GM12878 (cell line): ENCODE data around the gene JMY. TPM values are rescaled to one million over a fixed set of nuclear protein-coding genes. Genes with fewer than 3 reads are reported as not detected.

Experiments used
- ATAC-seq: fragments of 200-7000 bp; cut with Tn5 transposase; 3 replicates; pipeline ENCODE4 v1.9.1; 2020; ENCODE audit warnings: mild to moderate bottlenecking, moderate library complexity
- BruUV-seq: library from RNA; stranded (reverse); fragments of 400-500 nt; replicated peaks from 2 replicates; lab custom pipeline; 2021; lab: Mats Ljungman, UMichigan
- CTCF ChIA-PET: fragments of 300-600 bp; sonication (Branson Sonifier 250); formaldehyde crosslinking; extraction: SDS; loops from one replicate; lab custom pipeline; 2021; ENCODE audit warnings: inconsistent platforms; lab: Yijun Ruan, JAX
- POLR2A ChIA-PET: fragments of 350-600 bp; formaldehyde crosslinking; extraction: SDS; loops from one replicate; lab custom pipeline; 2021; ENCODE audit warnings: inconsistent platforms; lab: Charles Lee
- RAD21 ChIA-PET: fragments of 300-600 bp; sonication (Branson Sonifier 250); formaldehyde crosslinking; loops from one replicate; lab custom pipeline; 2023; ENCODE audit warnings: antibody characterized with exemption; ENCODE audit not compliant: unreplicated experiment; lab: Charles Lee
- SMC1A ChIA-PET: fragments of 300-600 bp; sonication (Branson Sonifier 250); formaldehyde crosslinking; loops from one replicate; lab custom pipeline; 2023; ENCODE audit not compliant: unreplicated experiment, uncharacterized antibody; lab: Charles Lee
- DNase-seq: peaks from one replicate; pipeline ENCODE4 v3.0.0-alpha.2; 2011; ENCODE audit warnings: low read depth, low spot score
- FAIRE-seq: peaks from 3 replicates; lab custom pipeline; 2011; peaks lifted over from hg19 to GRCh38; lab: Jason Lieb, UNC
- H2AFZ ChIP-seq: 2 replicates; pipeline ENCODE4 v1.6.0; 2011; ENCODE audit warnings: low read depth, low read length, control low read depth; ENCODE audit not compliant: control insufficient read depth
- H3K27ac ChIP-seq: 2 replicates; pipeline ENCODE4 v1.5.1; 2011; ENCODE audit warnings: control low read depth; ENCODE audit not compliant: control insufficient read depth, insufficient read depth
- H3K27me3 ChIP-seq, 2 experiments: replicated peaks in 1 of 2; 2 replicates each; pipeline versions ENCODE4 v1.6.0 to v1.6.1; 2011; ENCODE audit warnings: low read length in 1 of 2; ENCODE audit not compliant: control insufficient read depth in 2 of 2, insufficient read depth in 2 of 2
- H3K36me3 ChIP-seq, 2 experiments: 2 replicates each; pipeline ENCODE4 v1.5.1; 2011; ENCODE audit warnings: low read length in 1 of 2; ENCODE audit not compliant: control insufficient read depth in 2 of 2, insufficient read depth in 2 of 2
- H3K4me1 ChIP-seq: 2 replicates; pipeline ENCODE4 v1.6.1; 2011; ENCODE audit warnings: mild to moderate bottlenecking, low read length, moderate library complexity, mixed read lengths; ENCODE audit not compliant: control insufficient read depth, insufficient read depth
- H3K4me2 ChIP-seq: 2 replicates; pipeline ENCODE4 v1.6.0; 2011; ENCODE audit warnings: control low read depth; ENCODE audit not compliant: control insufficient read depth, insufficient read depth
- H3K4me3 ChIP-seq: fragments of 200-600 bp; sonication (generic); 2 replicates; pipeline ENCODE4 v1.5.1; 2016
- H3K79me2 ChIP-seq: 2 replicates; pipeline ENCODE4 v1.6.0; 2011; ENCODE audit warnings: low read length; ENCODE audit not compliant: control insufficient read depth, insufficient read depth
- H3K9ac ChIP-seq: 2 replicates; pipeline ENCODE4 v1.8.0; 2011; ENCODE audit warnings: low read length, control low read depth, mixed read lengths; ENCODE audit not compliant: control insufficient read depth, insufficient read depth
- H3K9me3 ChIP-seq: replicated peaks from 3 replicates; pipeline ENCODE4 v1.5.1; 2011; ENCODE audit warnings: mild to moderate bottlenecking, low read length; ENCODE audit not compliant: control insufficient read depth, insufficient read depth
- H4K20me1 ChIP-seq: 2 replicates; pipeline ENCODE4 v1.6.0; 2011; ENCODE audit not compliant: control insufficient read depth, insufficient read depth
- ASH2L ChIP-seq: fragments of 300-600, 200-600 bp; sonication (generic); IDR thresholded peaks from 2 replicates; pipeline ENCODE4 v1.6.1; 2017; ENCODE audit warnings: low read depth, mild to moderate bottlenecking, borderline replicate concordance
- CTCF ChIP-seq, 3 experiments: IDR thresholded peaks in 2 of 3; conservative IDR thresholded peaks in 1 of 3; 2 replicates each; pipeline ENCODE4 v1.5.1; 2011; ENCODE audit warnings: low read depth in 3 of 3, low read length in 3 of 3, mild to moderate bottlenecking in 3 of 3, control low read depth in 2 of 3, moderate library complexity in 2 of 3, inconsistent platforms in 1 of 3, mixed read lengths in 1 of 3; ENCODE audit not compliant: control insufficient read depth in 2 of 3, insufficient read depth in 1 of 3; ENCODE audit errors: extremely low read depth in 1 of 3
- EP300 ChIP-seq, 2 experiments: fragments of 150-350 bp in 1 of 2; IDR thresholded peaks; 2 replicates each; pipeline ENCODE4 v1.6.1; 2011 to 2012; ENCODE audit warnings: low read depth in 2 of 2, low read length in 2 of 2, borderline replicate concordance in 1 of 2, improper control_type of control experiment in 1 of 2, inconsistent platforms in 1 of 2; ENCODE audit not compliant: control insufficient read depth in 1 of 2
- JUNB ChIP-seq: IDR thresholded peaks from 2 replicates; pipeline ENCODE4 v1.6.1; 2016; ENCODE audit warnings: antibody characterized with exemption, mild to moderate bottlenecking
- LARP7 ChIP-seq: fragments of 450-650 bp; IDR thresholded peaks from 2 replicates; pipeline ENCODE4 v1.6.1; 2017; ENCODE audit warnings: mild to moderate bottlenecking
- MEF2B ChIP-seq: fragments of 450-650 bp; IDR thresholded peaks from 2 replicates; pipeline ENCODE4 v1.6.1; 2018; ENCODE audit warnings: mild to moderate bottlenecking, moderate library complexity; ENCODE audit not compliant: partially characterized antibody, poor library complexity, severe bottlenecking
- SIN3A ChIP-seq: IDR thresholded peaks from 2 replicates; pipeline ENCODE4 v1.6.1; 2012; ENCODE audit warnings: low read depth, low read length, improper control_type of control experiment
- WGBS: methylation state at CpG from one replicate; pipeline ENCODE4 v1.1.6; 2016; ENCODE audit warnings: low lambda C conversion rate; ENCODE audit not compliant: insufficient replicate concordance, insufficient coverage; ENCODE audit errors: missing lambda C conversion rate; 5-methylcytosine and 5-hydroxymethylcytosine counted together
- in situ Hi-C: fragments of 300-500 bp; cut with MboI; formaldehyde crosslinking; loops from 9 replicates; pipeline ENCODE4 v1.14.3; 2018; ENCODE audit warnings: mixed read lengths
- intact Hi-C: fragments of 100-400 bp; cut with micrococcal nuclease; formaldehyde crosslinking; loops from one replicate; pipeline ENCODE4 v1.14.2; 2022; ENCODE audit not compliant: unreplicated experiment
- polyA plus RNA-seq, 11 experiments: library from polyadenylated mRNA; depleted of rRNA in 4 of 11; unstranded in 6 of 11; stranded (reverse) in 5 of 11; fragments of >200 nt; fragmentation: Nextera tagmentation in 4 of 11; fragmentation: Illumina TruSeq in 1 of 11; extraction: Ambion mirVana in 4 of 11; extraction: Trizol in 1 of 11; gene quantifications; 1 replicate in 1 of 11; 2 replicates in 10 of 11; pipeline versions ENCODE4 v1.2.1 to v1.2.3, GENCODE V29; 2011 to 2016; ENCODE audit warnings: inconsistent platforms in 2 of 11, missing spikeins in 2 of 11, low read depth in 1 of 11
- total RNA-seq, 4 experiments: library from RNA; depleted of rRNA in 3 of 4; stranded (reverse); fragments of >200 nt in 3 of 4; fragmentation: Illumina TruSeq in 1 of 4; extraction: Trizol in 1 of 4; gene quantifications; 2 replicates each; pipeline versions ENCODE4 v1.2.1 to v1.2.3, GENCODE V29; 2013 to 2021
- TF ChIP-seq, protein P1 (sequence below): IDR thresholded peaks from 2 replicates; pipeline ENCODE4 v1.6.1; 2012; ENCODE audit warnings: improper control_type of control experiment, low read depth, low read length; ENCODE audit not compliant: insufficient replicate concordance
- TF ChIP-seq, protein P2 (sequence below): IDR thresholded peaks from 2 replicates; pipeline ENCODE4 v1.6.1; 2012; ENCODE audit warnings: low read depth, low read length, improper control_type of control experiment

JMY gene
- total and polyA plus RNA-seq, 10 of the 15 experiments (the other 5 are each of a cell fraction or from before 2014, with no cell fraction given) = 0.63 to 4.8 (median 2.4) TPM

DNA sequence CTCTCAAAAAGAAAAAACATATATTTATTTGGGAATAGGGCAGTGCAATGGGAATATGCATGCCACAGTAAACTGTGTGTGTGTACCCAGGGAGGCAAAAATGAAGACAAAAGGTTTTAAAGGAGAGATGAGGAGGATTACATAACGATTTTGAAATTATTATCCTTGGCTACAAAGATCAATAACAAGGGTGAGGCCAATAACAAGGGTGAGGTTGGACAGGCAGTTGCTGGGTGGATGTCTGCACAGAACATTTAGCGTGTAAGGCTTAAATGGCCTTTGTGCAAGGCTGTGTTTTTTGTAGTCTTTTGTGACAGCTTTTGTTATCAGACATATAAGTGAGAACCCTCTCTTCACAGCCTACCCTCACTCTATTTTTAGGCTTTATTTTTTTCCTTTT, 114.0 kb downstream of the JMY start:
- BruUV-seq = no TSS peak
- TF ChIP-seq, protein P1, sequence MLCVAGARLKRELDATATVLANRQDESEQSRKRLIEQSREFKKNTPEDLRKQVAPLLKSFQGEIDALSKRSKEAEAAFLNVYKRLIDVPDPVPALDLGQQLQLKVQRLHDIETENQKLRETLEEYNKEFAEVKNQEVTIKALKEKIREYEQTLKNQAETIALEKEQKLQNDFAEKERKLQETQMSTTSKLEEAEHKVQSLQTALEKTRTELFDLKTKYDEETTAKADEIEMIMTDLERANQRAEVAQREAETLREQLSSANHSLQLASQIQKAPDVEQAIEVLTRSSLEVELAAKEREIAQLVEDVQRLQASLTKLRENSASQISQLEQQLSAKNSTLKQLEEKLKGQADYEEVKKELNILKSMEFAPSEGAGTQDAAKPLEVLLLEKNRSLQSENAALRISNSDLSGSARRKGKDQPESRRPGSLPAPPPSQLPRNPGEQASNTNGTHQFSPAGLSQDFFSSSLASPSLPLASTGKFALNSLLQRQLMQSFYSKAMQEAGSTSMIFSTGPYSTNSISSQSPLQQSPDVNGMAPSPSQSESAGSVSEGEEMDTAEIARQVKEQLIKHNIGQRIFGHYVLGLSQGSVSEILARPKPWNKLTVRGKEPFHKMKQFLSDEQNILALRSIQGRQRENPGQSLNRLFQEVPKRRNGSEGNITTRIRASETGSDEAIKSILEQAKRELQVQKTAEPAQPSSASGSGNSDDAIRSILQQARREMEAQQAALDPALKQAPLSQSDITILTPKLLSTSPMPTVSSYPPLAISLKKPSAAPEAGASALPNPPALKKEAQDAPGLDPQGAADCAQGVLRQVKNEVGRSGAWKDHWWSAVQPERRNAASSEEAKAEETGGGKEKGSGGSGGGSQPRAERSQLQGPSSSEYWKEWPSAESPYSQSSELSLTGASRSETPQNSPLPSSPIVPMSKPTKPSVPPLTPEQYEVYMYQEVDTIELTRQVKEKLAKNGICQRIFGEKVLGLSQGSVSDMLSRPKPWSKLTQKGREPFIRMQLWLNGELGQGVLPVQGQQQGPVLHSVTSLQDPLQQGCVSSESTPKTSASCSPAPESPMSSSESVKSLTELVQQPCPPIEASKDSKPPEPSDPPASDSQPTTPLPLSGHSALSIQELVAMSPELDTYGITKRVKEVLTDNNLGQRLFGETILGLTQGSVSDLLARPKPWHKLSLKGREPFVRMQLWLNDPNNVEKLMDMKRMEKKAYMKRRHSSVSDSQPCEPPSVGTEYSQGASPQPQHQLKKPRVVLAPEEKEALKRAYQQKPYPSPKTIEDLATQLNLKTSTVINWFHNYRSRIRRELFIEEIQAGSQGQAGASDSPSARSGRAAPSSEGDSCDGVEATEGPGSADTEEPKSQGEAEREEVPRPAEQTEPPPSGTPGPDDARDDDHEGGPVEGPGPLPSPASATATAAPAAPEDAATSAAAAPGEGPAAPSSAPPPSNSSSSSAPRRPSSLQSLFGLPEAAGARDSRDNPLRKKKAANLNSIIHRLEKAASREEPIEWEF = no peak
- TF ChIP-seq JUNB (no peak), MEF2B (no peak), ASH2L (no peak), SIN3A (no peak), CTCF (IDR thresholded peaks at IDR 0.05 in 2 of 3, conservative IDR thresholded peaks at IDR 0.05 in 1 of 3; ENCODE audit: control insufficient read depth in 2 of 3, extremely low read depth in 1 of 3, insufficient read depth in 1 of 3, low read depth in 3 of 3, low read length in 3 of 3) (no peak), LARP7 (no peak), EP300 (IDR thresholded peaks at IDR 0.05; ENCODE audit: borderline replicate concordance in 1 of 2, control insufficient read depth in 1 of 2, low read depth in 2 of 2, low read length in 2 of 2) (no peak)
- TF ChIP-seq, protein P2, sequence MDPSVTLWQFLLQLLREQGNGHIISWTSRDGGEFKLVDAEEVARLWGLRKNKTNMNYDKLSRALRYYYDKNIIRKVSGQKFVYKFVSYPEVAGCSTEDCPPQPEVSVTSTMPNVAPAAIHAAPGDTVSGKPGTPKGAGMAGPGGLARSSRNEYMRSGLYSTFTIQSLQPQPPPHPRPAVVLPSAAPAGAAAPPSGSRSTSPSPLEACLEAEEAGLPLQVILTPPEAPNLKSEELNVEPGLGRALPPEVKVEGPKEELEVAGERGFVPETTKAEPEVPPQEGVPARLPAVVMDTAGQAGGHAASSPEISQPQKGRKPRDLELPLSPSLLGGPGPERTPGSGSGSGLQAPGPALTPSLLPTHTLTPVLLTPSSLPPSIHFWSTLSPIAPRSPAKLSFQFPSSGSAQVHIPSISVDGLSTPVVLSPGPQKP = no peak
- Histone ChIP-seq H3K4me2 (no peak overlapping the region), H3K4me1 (no peaks in the 10 kb centered on the region), H3K9me3 (no peaks in the 10 kb centered on the region), H2AFZ (no peak overlapping the region), H3K27me3 (no peaks in the 10 kb centered on the region), H4K20me1 (no peaks in the 10 kb centered on the region), H3K9ac (no peak overlapping the region), H3K27ac (no peak overlapping the region), H3K4me3 (no peak overlapping the region), H3K79me2 (no peaks in the 10 kb centered on the region), H3K36me3 (no peaks in the 10 kb centered on the region)
- in situ Hi-C loops = no loop called here
- DNase-seq (no peak), FAIRE-seq (no peak), ATAC-seq (no peak)
- ChIA-PET CTCF (no interaction called here), SMC1A (no interaction called here), RAD21 (no interaction called here), POLR2A (no interaction called here)
- WGBS = 48% methylated on average over 2 of the region's 2 CpGs
- intact Hi-C loops = no loop called here
